ENCODE measurements around the gene CAMKK1.

DNA sequence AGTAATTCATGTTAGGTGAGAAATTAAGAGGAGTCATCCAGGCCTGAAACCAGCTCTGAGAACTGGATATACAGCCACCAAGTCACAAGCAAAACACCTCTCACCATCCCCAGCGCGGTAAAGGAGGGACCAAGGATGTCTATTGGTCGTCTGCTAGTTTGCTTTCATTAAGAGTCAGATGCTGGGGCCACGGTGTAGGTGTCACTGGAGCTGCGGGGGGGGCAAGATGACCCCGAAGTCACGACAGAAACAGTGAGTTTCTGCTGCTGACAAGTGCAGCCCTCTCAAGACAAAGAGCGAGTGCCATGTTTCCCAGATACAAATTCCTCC, 47.6 kb downstream of the CAMKK1 start:
- TF ChIP-seq POLR2AphosphoS5 (IDR thresholded peaks at IDR 0.05; ENCODE audit: low read depth, low read length): no peak
- TF ChIP-seq REST (IDR thresholded peaks at IDR 0.05; ENCODE audit: insufficient read depth in 1 of 2, low read depth in 2 of 2, low read length in 2 of 2): no peak
